C4-2B (cell line): Measurements from ENCODE around the gene TMEM151A.
A peak's percentile ranks its signal among the peaks of the same experiment; 100 is the strongest.
"Not testable (repeated sequence)": the region's sequence is repeated elsewhere in the genome, so short reads cannot be mapped to it uniquely, and the experiment has no call there.

Source experiments
- H3K27ac ChIP-seq: fragments of 450-650 bp; 2 replicates; pipeline ENCODE4 v1.5.1; 2017
- CTCF ChIP-seq: fragments of 450-650 bp; conservative IDR thresholded peaks from 2 replicates; pipeline ENCODE4 v1.5.1; 2017; ENCODE audit warnings: mild to moderate bottlenecking
- ZFX ChIP-seq: fragments of 450-650 bp; IDR thresholded peaks from 2 replicates; pipeline ENCODE4 v1.6.1; 2017

The TMEM151A gene

GRCh38 chr11:66316849-66317251 lies 25.2 kb downstream of the TMEM151A start, which contains the start of gene CD248:
CD248 (minus strand) TSS chr11:66317044; CDS start chr11:66317027, 17 bp downstream.
- H3K27ac ChIP-seq, result no peak within 1 kb of the TSS
- TF ChIP-seq CTCF (no peak), ZFX (no peak)

GRCh38 chr11:66317322-66317722 lies 25.6 kb downstream of the TMEM151A start:
- TF ChIP-seq ZFX, result no peak
- no peak for TF ChIP-seq CTCF
- no peak overlapping the region for H3K27ac ChIP-seq

- no peak overlapping the region for H3K27ac ChIP-seq
- TF ChIP-seq ZFX (no peak), CTCF (no peak)
Measured at GRCh38 chr11:66317723-66318599, 26.3 kb downstream of the TMEM151A start.

- TF ChIP-seq ZFX (no peak), CTCF (no peak)
- no peak overlapping the region for H3K27ac ChIP-seq
Measured at GRCh38 chr11:66318600-66318970, 26.9 kb downstream of the TMEM151A start.

- H3K27ac ChIP-seq, result not testable (repeated sequence)
Measured at GRCh38 chr11:66320289-66320688, 28.6 kb downstream of the TMEM151A start.

- not testable (repeated sequence) for H3K27ac ChIP-seq
Measured at GRCh38 chr11:66320748-66321147, 29.1 kb downstream of the TMEM151A start.

- no peak overlapping the region for H3K27ac ChIP-seq
- TF ChIP-seq CTCF (no peak), ZFX (0 out of 2 replicates have a peak, but pooled peaks have one; percentile 15)
Measured at GRCh38 chr11:66321606-66322005, 29.9 kb downstream of the TMEM151A start.

- H3K27ac ChIP-seq, result no peak overlapping the region
- no peak for TF ChIP-seq ZFX
- no peak for TF ChIP-seq CTCF
Measured at GRCh38 chr11:66322732-66323427, 31.2 kb downstream of the TMEM151A start.
